H9 (cell line): ENCODE measurements around the gene RPL19. TPM values are rescaled to one million over a fixed set of nuclear protein-coding genes. Genes with fewer than 3 reads are reported as not detected.

Source experiments
- DNase-seq: peaks from one replicate; pipeline ENCODE4 v3.0.0-alpha.2; 2017
- H2AFZ ChIP-seq: one replicate; pipeline ENCODE4 v1.6.1; 2013; ENCODE audit warnings: mild to moderate bottlenecking, low read length, control low read depth, moderate library complexity
- H2AK5ac ChIP-seq: 2 replicates; pipeline ENCODE4 v1.6.1; 2013; ENCODE audit warnings: low read length, control low read depth, mixed read lengths; ENCODE audit not compliant: insufficient read length
- H2BK120ac ChIP-seq: one replicate; pipeline ENCODE4 v1.6.1; 2013; ENCODE audit warnings: low read depth, mild to moderate bottlenecking, low read length, control low read depth, inconsistent platforms; ENCODE audit not compliant: poor library complexity, severe bottlenecking
- H2BK12ac ChIP-seq: 2 replicates; pipeline ENCODE4 v1.6.1; 2013; ENCODE audit warnings: low read length, control low read depth, mixed read lengths, low read depth; ENCODE audit not compliant: insufficient read length
- H2BK15ac ChIP-seq: 2 replicates; pipeline ENCODE4 v1.6.1; 2013; ENCODE audit warnings: low read depth, low read length, control low read depth
- H2BK20ac ChIP-seq: one replicate; pipeline ENCODE4 v1.6.1; 2013; ENCODE audit warnings: low read depth, mild to moderate bottlenecking, low read length, control low read depth, inconsistent platforms; ENCODE audit not compliant: poor library complexity, severe bottlenecking
- H2BK5ac ChIP-seq: 2 replicates; pipeline ENCODE4 v1.6.1; 2013; ENCODE audit warnings: low read length, control low read depth, mixed read lengths; ENCODE audit not compliant: insufficient read length
- H3K14ac ChIP-seq: 2 replicates; pipeline ENCODE4 v1.6.1; 2013; ENCODE audit warnings: low read length, control low read depth; ENCODE audit not compliant: insufficient read depth
- H3K18ac ChIP-seq: 2 replicates; pipeline ENCODE4 v1.6.1; 2013; ENCODE audit warnings: low read depth, mild to moderate bottlenecking, mixed read lengths, low read length, control low read depth; ENCODE audit not compliant: insufficient read length
- H3K23ac ChIP-seq: 2 replicates; pipeline ENCODE4 v1.6.1; 2013; ENCODE audit warnings: low read length, control low read depth, mixed read lengths, low read depth; ENCODE audit not compliant: insufficient read length
- H3K23me2 ChIP-seq: 2 replicates; pipeline ENCODE4 v1.6.1; 2013; ENCODE audit warnings: low read depth, mild to moderate bottlenecking, mixed read lengths, low read length, control low read depth; ENCODE audit not compliant: insufficient read length, poor library complexity, severe bottlenecking
- H3K27ac ChIP-seq: 2 replicates; pipeline ENCODE4 v1.5.1; 2013; ENCODE audit warnings: low read length, control low read depth, mixed read lengths, low read depth; ENCODE audit not compliant: insufficient read length
- H3K27me3 ChIP-seq: 2 replicates; pipeline ENCODE4 v1.6.1; 2013; ENCODE audit warnings: low read length, control low read depth, inconsistent platforms; ENCODE audit not compliant: insufficient read depth
- H3K4ac ChIP-seq: 2 replicates; pipeline ENCODE4 v1.6.1; 2013; ENCODE audit warnings: low read depth, mild to moderate bottlenecking, control low read depth, inconsistent platforms, low read length, moderate library complexity
- H3K4me1 ChIP-seq: 2 replicates; pipeline ENCODE4 v1.6.1; 2013; ENCODE audit warnings: low read length, control low read depth, inconsistent platforms; ENCODE audit not compliant: insufficient read depth
- H3K4me2 ChIP-seq: 2 replicates; pipeline ENCODE4 v1.6.1; 2013; ENCODE audit warnings: low read length, control low read depth, mixed read lengths; ENCODE audit not compliant: insufficient read length, insufficient read depth
- H3K56ac ChIP-seq: 2 replicates; pipeline ENCODE4 v1.6.1; 2013; ENCODE audit warnings: low read depth, mild to moderate bottlenecking, mixed read lengths, low read length, control low read depth; ENCODE audit not compliant: insufficient read length
- H3K79me1 ChIP-seq: 2 replicates; pipeline ENCODE4 v1.6.1; 2013; ENCODE audit warnings: low read depth, mild to moderate bottlenecking, moderate library complexity, low read length, control low read depth, inconsistent platforms; ENCODE audit not compliant: insufficient read depth, poor library complexity, severe bottlenecking
- H3K79me2 ChIP-seq: 2 replicates; pipeline ENCODE4 v1.6.1; 2013; ENCODE audit warnings: low read length, control low read depth, inconsistent platforms; ENCODE audit not compliant: insufficient read depth
- H3K9ac ChIP-seq: 2 replicates; pipeline ENCODE4 v1.6.1; 2013; ENCODE audit warnings: low read length, control low read depth, mixed read lengths; ENCODE audit not compliant: insufficient read length; ENCODE audit errors: extremely low read depth
- H3K9me3 ChIP-seq: one replicate; pipeline ENCODE4 v1.6.1; 2013; ENCODE audit warnings: low read depth, low read length, inconsistent platforms; ENCODE audit not compliant: control insufficient read depth
- H3T11ph ChIP-seq: one replicate; pipeline ENCODE4 v1.6.1; 2013; ENCODE audit warnings: mild to moderate bottlenecking, low read length, control low read depth, inconsistent platforms
- H4K20me1 ChIP-seq: one replicate; pipeline ENCODE4 v1.6.1; 2013; ENCODE audit not compliant: control insufficient read depth, insufficient read length, insufficient read depth
- H4K5ac ChIP-seq: 2 replicates; pipeline ENCODE4 v1.6.1; 2013; ENCODE audit warnings: low read depth, mild to moderate bottlenecking, mixed read lengths, low read length, control low read depth; ENCODE audit not compliant: insufficient read length
- H4K8ac ChIP-seq: replicated peaks from 2 replicates; pipeline ENCODE4 v1.6.1; 2013; ENCODE audit warnings: low read length, control low read depth, mixed read lengths, low read depth; ENCODE audit not compliant: insufficient read length
- H4K91ac ChIP-seq: 2 replicates; pipeline ENCODE4 v1.6.1; 2013; ENCODE audit warnings: low read depth, mild to moderate bottlenecking, moderate library complexity, mixed read lengths, low read length, control low read depth; ENCODE audit not compliant: insufficient read length
- H3K27ac Mint-ChIP-seq, 3 experiments: 2 replicates in 2 of 3; 3 replicates in 1 of 3; pipeline ENCODE4 v1.8.0; 2020 to 2021; ENCODE audit warnings: mixed read lengths in 3 of 3, mild to moderate bottlenecking in 1 of 3, moderate library complexity in 1 of 3
- H3K27me3 Mint-ChIP-seq: 2 replicates; pipeline ENCODE4 v1.8.0; 2021; ENCODE audit warnings: low read depth, mild to moderate bottlenecking, moderate library complexity, mixed read lengths
- H3K36me3 Mint-ChIP-seq, 3 experiments: 2 replicates in 2 of 3; 3 replicates in 1 of 3; pipeline ENCODE4 v1.8.0; 2020 to 2021; ENCODE audit warnings: low read depth in 3 of 3, mixed read lengths in 3 of 3; ENCODE audit not compliant: insufficient read depth in 1 of 3
- H3K4me1 Mint-ChIP-seq, 2 experiments: 2 replicates each; pipeline ENCODE4 v1.8.0; 2020; ENCODE audit warnings: mixed read lengths in 2 of 2
- H3K4me3 Mint-ChIP-seq, 2 experiments: 2 replicates in 1 of 2; 3 replicates in 1 of 2; pipeline ENCODE4 v1.8.0; 2020 to 2021; ENCODE audit warnings: mild to moderate bottlenecking in 2 of 2, mixed read lengths in 2 of 2, moderate library complexity in 1 of 2
- H3K9me3 Mint-ChIP-seq, 2 experiments: 2 replicates in 1 of 2; 3 replicates in 1 of 2; pipeline ENCODE4 v1.8.0; 2020; ENCODE audit warnings: mild to moderate bottlenecking in 2 of 2, mixed read lengths in 2 of 2, moderate library complexity in 1 of 2
- WGBS: extraction: QIAGEN DNeasy Blood & Tissue Kit; methylation state at CpG from one replicate; pipeline ENCODE4 v1.1.7; 2013; ENCODE audit warnings: missing lambda C conversion rate, low lambda C conversion rate, mixed read lengths; ENCODE audit not compliant: insufficient read length; ENCODE audit errors: extremely low coverage; 5-methylcytosine and 5-hydroxymethylcytosine counted together
- total RNA-seq: library from RNA; stranded (reverse); gene quantifications from 2 replicates; pipeline ENCODE4 v1.2.1, GENCODE V29; 2021
- TF ChIP-seq, protein P1 (sequence below): fragments of 200-600 bp; sonication (generic); conservative IDR thresholded peaks from 3 replicates; pipeline ENCODE4 v1.8.0; 2021; ENCODE audit warnings: antibody characterized with exemption, mild to moderate bottlenecking

Gene RPL19
- total RNA-seq, 1 experiment from 2014 or later: 2,038 TPM

DNA sequence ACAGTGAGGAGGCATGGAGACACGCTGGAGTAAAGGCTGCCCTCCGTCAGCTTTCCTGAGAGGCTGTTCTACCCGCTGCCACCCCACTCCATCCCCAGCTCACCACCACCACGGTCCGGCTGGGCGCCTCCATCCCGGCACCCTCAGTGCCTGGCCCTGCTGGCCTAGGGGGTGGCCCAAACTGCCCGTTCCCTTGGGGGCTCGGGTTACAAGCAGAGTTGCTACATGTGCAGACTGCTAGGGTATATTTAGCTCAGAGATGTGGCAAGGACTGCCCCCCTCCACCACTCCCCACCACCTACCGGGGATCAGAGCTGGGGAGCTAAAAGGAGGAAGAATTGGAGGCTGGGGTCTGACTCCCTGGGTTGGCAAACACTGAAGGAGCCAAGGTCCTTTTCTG is 6.7 kb upstream of the RPL19 start:
- no peak overlapping the region for H3K18ac ChIP-seq
- no peak overlapping the region for H3T11ph ChIP-seq
- no peak overlapping the region for H2AFZ ChIP-seq
- no peak overlapping the region for H4K8ac ChIP-seq
- no peak for DNase-seq
- no peak overlapping the region for H2BK20ac ChIP-seq
- H4K91ac ChIP-seq: no peak overlapping the region
- peaks cover 7% of the 10 kb centered on the region for H3K23me2 ChIP-seq
- Mint-ChIP-seq H3K36me3 (peaks cover 13 to 34% (median 32%) of the 10 kb centered on the region in 3 experiments; a peak in 6 of 7 replicates), H3K4me1 (peaks cover 20 to 33% of the 10 kb centered on the region in 2 experiments), H3K4me3 (no peak overlapping the region), H3K27me3 (no peaks in the 10 kb centered on the region), H3K9me3 (no peaks in the 10 kb centered on the region), H3K27ac (no peak overlapping the region)
- peaks cover 4% of the 10 kb centered on the region for H3K79me1 ChIP-seq
- H3K4me1 ChIP-seq: peaks cover 4% of the 10 kb centered on the region; the same call in 1 of the 2 replicates
- peaks cover 4% of the 10 kb centered on the region for H4K20me1 ChIP-seq
- H3K9ac ChIP-seq: no peak overlapping the region
- TF ChIP-seq, protein P1, sequence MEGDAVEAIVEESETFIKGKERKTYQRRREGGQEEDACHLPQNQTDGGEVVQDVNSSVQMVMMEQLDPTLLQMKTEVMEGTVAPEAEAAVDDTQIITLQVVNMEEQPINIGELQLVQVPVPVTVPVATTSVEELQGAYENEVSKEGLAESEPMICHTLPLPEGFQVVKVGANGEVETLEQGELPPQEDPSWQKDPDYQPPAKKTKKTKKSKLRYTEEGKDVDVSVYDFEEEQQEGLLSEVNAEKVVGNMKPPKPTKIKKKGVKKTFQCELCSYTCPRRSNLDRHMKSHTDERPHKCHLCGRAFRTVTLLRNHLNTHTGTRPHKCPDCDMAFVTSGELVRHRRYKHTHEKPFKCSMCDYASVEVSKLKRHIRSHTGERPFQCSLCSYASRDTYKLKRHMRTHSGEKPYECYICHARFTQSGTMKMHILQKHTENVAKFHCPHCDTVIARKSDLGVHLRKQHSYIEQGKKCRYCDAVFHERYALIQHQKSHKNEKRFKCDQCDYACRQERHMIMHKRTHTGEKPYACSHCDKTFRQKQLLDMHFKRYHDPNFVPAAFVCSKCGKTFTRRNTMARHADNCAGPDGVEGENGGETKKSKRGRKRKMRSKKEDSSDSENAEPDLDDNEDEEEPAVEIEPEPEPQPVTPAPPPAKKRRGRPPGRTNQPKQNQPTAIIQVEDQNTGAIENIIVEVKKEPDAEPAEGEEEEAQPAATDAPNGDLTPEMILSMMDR: no peak
- no peak overlapping the region for H2AK5ac ChIP-seq
- H3K27me3 ChIP-seq: peaks cover 4% of the 10 kb centered on the region; the same call in 1 of the 2 replicates
- no peak overlapping the region for H3K56ac ChIP-seq
- no peak overlapping the region for H2BK5ac ChIP-seq
- peaks cover 6% of the 10 kb centered on the region; the same call in 1 of the 2 replicates for H3K79me2 ChIP-seq
- WGBS: no CpG with 5 or more reads among the region's 10 CpGs
- H3K4ac ChIP-seq: no peak overlapping the region
- H3K23ac ChIP-seq: no peak overlapping the region
- no peak overlapping the region for H2BK15ac ChIP-seq
- no peak overlapping the region for H3K14ac ChIP-seq
- no peaks in the 10 kb centered on the region for H3K9me3 ChIP-seq
- no peak overlapping the region for H2BK12ac ChIP-seq
- H2BK120ac ChIP-seq: no peak overlapping the region
- H3K27ac ChIP-seq: no peak overlapping the region
- no peak overlapping the region for H4K5ac ChIP-seq
- H3K4me2 ChIP-seq: no peak overlapping the region
